GM21576 (cell line): ENCODE results near the gene ACOT8.
"Not testable (repeated sequence)": the region's sequence is repeated elsewhere in the genome, so short reads cannot be mapped to it uniquely, and the experiment has no call there.

ENCODE experiments used
- ATAC-seq: cut with Tn5 transposase; IDR thresholded peaks from one replicate; pipeline ENCODE4 v1.9.1; 2021; ENCODE audit warnings: mild to moderate bottlenecking, moderate library complexity; ENCODE audit not compliant: unreplicated experiment

Gene ACOT8

GRCh38 chr20:45888681-45889080, 31.5 kb upstream of the ACOT8 start:
- no peak for ATAC-seq

- ATAC-seq, result no peak
Observed at GRCh38 chr20:45887346-45887715, 30.1 kb upstream of the ACOT8 start, which contains the start of gene SPATA25. TSS of gene SPATA25 (minus strand) at chr20:45887622. CDS start at chr20:45887590, 32 bp downstream.

DNA sequence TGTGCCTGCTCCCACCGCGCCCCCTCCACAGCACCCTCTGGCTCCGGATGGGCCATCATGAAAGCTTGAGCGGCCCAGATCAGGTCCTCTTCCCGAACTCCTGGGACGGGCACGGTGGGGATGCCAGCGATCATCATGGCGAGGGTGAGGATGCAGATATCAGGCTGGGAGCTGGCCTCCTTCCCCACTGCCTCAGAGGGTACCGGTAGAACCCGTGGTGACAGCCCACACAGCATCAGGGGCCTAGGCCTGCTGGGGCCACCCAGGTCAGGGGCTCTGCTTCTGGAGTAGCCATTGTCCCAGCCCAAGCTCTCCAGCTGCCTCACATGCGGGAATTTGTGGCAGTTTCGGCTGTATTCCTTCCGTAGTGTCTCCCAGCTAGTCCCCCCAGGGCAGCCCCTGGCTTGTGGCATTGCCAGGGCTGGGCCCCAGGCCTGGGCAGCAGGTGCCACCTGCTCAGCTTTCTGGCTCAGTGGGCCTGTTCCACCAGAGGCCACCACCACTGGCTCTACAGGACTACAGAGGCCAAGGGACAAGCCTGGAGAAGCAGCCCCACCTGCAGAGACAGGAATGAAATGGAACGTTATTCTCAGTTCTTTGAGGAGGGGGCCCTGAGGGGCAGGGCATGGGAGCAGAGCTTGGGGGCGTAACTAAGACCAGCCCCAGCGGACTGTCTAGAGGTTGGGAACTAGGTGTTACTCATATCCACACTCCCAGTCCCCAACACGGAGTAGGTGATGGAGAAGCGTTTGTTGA, 29.6 kb upstream of the ACOT8 start:
- ATAC-seq, result no peak

DNA sequence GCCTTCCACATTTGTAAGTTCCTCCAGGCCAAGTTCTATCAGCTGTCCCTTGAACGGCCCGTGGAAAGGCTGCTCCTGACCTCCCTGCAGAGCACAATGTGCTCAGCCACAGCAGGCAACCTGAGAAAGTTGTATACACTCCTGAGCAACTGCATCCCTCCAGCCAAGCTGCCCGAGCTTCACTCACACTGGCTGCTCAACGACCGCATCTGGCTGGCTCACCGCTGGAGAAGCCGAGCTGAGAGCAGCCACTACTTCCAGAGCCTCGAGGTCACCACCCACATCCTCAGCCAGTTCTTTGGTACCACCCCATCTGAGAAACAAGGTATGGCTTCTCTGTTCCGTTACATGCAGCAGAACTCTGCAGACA, 25.9 kb upstream of the ACOT8 start:
- ATAC-seq, result no peak

DNA sequence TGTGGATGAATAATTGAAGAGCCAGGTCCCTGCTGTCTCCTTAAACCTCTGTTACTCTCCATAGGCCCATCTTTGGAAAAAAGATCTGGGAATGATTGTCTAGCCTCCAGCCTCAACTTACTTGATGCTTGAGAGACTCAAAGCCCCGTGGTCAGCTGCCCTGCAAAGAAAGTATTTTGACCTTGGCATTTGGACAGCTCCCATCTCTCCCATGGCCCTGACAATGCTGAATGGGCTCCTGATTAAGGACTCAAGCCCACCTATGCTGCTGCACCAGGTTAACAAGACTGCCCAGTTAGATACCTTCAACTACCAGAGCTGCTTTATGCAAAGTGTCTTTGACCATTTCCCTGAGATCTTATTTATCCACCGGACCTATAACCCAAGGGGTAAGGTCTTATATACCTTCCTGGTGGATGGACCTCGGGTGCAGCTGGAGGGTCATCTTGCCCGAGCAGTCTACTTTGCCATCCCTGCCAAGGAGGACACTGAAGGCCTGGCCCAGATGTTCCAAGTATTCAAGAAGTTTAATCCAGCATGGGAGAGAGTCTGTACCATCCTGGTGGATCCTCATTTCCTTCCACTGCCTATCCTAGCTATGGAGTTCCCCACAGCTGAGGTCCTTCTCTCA, 25.4 kb upstream of the ACOT8 start:
- ATAC-seq, result no peak

DNA sequence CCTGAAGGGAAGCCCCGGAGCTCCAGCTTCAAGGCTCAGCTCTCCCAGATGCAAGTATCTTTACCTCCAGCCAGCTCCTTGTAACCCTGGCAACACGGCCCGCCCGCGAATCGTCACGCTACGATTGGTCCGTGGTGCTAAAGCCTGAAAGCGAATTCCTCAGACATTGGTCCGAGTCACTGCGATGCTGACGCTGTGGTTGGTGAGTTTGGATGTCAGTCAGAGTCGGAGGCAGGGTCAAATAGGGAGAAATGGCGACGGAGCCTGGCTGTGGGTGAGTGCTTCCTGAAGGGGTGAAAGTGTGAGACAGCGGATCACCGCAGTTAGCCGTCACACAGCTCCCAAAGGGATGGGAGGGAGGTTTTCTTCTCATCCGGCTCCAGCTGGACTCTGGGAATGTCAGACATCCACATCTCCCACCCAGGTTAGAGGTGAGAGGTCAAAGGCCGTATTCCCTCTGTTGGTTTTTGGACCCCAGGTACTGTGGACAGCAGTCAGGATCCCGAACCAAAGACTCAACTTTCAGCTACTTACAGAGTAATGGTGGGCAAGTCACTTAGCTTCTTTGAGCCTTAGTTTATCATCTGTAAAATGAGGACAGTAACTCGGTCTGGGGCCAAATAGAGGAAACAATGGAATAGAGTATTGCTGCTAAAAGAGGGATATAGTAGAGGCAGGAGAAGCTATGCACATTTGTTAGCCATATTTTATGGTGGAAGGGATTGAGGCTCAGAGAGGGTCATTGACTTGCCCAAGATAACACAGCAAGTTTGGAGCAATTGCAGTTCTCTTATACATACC, 24.0 kb upstream of the ACOT8 start, which contains the start of gene ZSWIM1:
ZSWIM1 (plus strand) TSS at position 240 of the 801 bp plus-strand sequence. CDS start 1,366 bp downstream, outside the sequence.
- ATAC-seq, result peak; percentile 99

GRCh38 chr20:45878076-45878761, 21.0 kb upstream of the ACOT8 start:
- no peak for ATAC-seq

- ATAC-seq, result no peak
Observed at GRCh38 chr20:45874576-45874975, 17.4 kb upstream of the ACOT8 start.

DNA sequence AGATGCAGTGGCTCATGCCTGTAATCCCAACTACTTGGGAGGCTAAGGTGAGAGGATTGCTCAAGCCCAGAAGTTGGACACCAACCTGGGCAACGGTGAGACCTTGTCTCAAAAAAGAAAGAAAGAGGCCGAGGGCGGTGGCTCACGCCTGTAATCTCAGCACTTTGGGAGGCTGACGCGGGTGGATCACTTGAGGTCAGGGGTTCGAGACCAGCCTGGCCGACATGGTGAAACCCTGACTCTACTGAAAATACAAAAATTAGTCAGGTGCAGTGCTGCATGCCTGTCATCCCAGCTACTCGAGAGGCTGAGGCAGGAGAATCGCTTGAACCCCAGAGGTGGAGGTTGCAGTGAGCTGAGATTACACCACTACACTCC, 16.9 kb upstream of the ACOT8 start:
- ATAC-seq, result not testable (repeated sequence)

- no peak for ATAC-seq
Observed at GRCh38 chr20:45873409-45874103, 16.4 kb upstream of the ACOT8 start.

- ATAC-seq, result no peak
Observed at GRCh38 chr20:45872626-45873025, 15.4 kb upstream of the ACOT8 start.

DNA sequence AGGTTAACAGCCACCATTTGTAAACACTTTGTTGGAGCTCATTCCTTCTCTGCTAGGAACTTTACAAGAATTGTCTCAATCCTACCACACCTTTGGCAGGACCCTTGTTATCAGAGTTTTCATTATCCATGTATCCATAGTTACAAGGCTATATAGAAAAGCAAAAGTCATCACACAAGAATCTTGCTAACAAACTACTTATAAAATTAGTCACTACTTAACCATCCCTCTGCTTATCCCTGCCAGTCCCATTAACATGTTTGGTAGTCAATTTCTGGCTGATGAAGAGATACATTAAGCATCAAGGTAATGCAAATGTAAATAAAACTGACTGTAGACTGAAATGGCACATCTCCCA, 10.6 kb upstream of the ACOT8 start:
- no peak for ATAC-seq

DNA sequence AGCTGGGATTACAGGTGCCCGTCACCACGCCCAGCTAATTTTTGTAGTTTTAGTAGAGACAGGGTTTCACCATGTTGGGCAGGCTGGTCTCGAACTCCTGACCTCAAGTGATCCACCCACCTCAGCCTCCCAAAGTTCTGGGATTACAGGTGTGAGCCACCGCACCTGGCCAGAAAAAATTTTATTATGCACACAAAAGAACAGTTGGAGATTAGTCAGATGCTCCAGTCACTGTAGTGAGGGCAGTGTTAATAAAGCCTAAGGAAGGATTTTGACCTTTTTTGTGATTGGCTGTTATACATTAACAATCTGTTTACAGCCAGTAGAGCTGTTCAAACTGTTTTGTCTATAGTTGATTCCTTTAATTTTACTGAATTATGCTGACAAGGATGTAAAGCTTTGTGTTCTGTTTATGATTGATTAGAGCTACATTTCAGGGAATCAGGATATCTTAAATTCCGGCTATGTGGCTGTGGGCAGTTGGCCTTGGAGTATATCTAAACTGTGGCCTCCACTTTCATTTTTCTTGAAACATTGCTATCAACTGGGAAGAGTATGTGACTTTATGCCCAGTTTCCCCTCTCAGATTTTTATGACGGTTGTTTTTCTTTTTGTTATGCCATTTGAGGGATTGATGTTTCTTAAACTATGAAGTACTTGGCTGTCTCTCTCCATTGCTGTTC, 10.1 kb upstream of the ACOT8 start:
- ATAC-seq, result no peak

GRCh38 chr20:45866454-45866853, 9.3 kb upstream of the ACOT8 start:
- no peak for ATAC-seq

DNA sequence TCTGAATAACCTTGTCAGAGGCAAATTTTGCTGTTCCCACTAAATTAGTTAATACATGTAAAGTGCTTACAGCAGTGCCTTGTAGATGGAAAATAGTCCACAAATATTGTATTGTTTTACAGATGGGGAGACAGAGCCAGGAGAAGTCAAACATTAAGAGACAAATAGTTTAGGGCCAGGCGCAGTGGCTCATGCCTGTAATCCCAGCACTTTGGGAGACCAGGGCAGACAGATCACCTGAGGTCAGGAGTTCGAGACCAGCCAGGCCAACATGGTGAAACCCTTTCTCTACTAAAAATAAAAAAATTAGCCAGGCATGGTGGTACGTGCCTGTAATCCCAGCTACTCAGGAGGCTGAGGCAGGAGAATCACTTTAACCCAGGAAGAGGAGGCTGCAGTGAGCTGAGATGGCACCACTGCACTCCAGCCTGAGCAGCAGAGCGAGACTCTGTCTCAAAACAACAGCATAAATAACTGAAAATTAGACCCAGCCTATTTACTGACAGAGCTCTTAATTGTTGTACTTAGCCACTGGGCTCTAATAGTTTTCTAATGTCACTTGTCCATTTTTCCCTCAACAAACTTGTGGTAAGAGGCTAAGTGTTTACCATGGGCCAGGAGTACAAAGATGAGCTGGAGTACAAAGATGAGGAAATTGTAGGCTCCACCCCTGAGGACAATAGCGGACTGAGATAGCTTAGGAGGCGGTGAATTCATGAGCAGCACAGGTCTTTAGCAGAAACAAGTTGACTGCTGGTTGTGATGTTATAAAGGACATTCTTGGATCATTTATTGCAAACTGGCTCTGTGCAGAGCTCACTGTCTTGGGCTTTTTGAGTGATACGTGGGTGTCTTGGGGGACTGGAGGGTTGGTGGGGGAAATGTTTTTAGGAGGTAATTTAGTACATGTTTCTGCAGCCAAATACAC, 6.6 kb upstream of the ACOT8 start:
- ATAC-seq, result no peak

DNA sequence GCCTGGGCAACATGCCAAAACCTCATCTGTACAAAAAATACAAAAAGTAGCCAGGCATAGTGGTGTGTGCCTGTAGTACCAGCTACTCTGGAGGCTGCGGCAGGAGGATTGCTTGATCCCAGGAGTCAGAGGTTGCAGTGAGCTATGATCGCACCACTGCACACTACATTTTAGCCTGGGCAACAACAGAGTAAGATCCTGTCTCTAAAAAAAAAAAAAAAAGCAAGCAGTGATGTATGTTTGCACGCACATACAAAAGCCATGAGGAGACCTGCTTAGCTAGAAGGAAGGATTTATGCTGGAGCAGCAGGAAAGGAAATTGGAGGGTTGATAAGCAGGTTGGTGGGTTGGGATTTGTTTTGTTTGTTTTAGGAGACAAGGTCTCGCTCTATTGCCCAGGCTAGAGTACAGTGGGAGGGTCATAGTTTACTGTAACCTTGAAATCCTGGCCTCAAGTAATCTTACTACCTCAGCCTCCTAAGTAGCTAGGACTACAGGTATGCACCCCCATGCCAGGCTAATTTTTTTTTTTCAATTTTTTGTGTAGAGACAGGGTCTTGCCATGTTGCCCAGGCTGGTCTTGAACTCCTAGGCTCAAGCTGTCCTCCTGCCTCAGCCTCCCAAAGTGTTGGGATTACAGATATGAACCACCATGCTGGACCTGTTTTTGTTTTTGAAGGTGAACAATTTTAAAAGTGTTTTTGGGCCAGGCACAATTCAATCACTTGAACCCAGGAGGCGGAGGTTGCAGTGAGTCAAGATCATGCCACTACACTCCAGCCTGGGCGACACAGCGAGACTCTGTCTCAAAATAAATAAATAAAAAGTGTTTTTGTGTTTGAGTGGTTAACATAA, 4.3 kb upstream of the ACOT8 start:
- ATAC-seq, result no peak

DNA sequence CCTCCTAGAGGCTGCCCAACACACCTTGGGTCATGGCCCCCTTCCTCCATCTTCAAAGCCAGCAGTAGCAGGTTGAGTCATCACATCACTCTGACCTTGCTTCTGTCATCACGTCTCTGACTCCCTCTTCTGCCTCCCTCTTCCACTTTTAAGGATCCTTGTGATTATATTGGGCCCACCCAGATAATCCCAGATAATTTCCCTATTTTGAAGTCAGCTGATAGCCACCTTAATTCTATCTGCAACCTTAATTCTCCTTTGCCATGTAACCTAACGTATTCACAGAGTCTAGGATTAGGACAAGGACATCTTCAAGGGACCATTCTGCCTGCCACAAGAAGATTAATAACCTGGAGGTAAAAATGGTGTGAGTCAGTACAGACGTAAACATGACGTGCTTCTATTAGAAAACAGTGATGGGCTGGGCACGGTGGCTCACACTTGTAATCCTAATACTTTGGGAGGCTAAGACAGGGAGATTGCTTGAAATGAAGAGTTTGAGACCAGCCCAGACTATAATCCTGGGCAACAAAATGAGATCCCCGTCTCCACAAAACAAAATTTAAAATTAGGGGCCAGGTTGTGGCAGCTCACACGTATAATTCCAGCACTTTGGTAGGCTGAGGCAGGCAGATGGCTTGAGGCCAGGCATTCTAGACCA, 3.5 kb upstream of the ACOT8 start:
- ATAC-seq, result no peak

GRCh38 chr20:45859916-45860315, 2.7 kb upstream of the ACOT8 start:
- no peak for ATAC-seq
